HCT116 (cell line): ENCODE data around the gene HMCES. TPM values are rescaled to one million over a fixed set of nuclear protein-coding genes. Genes with fewer than 3 reads are reported as not detected.

Experiments used
- ATAC-seq: fragments of 200-7000 bp; cut with Tn5 transposase; 2 replicates; pipeline ENCODE4 v1.9.1; 2020; ENCODE audit warnings: mild to moderate bottlenecking, moderate library complexity
- BruUV-seq: library from RNA; stranded (reverse); fragments of 400-500 nt; replicated peaks from 2 replicates; lab custom pipeline; 2021; lab: Mats Ljungman, UMichigan
- CTCF ChIA-PET: fragments of 300-600 bp; sonication (Branson Sonifier 250); formaldehyde crosslinking; loops from one replicate; lab custom pipeline; 2021; ENCODE audit warnings: antibody characterized with exemption; lab: Charles Lee
- POLR2A ChIA-PET: fragments of 300-600, 350-600 bp; sonication (Branson Sonifier 250); formaldehyde crosslinking; loops from one replicate; lab custom pipeline; 2021; ENCODE audit warnings: antibody characterized with exemption; lab: Charles Lee
- RAD21 ChIA-PET, 2 experiments: fragments of 300-600 bp; sonication (Branson Sonifier 250); formaldehyde crosslinking; loops; one replicate each; lab custom pipeline; 2023; ENCODE audit warnings: low total read pairs in 2 of 2; ENCODE audit not compliant: uncharacterized antibody in 2 of 2, unreplicated experiment in 2 of 2, low non-redundant PET in 1 of 2; lab: Charles Lee
- DNase-seq: peaks from one replicate; pipeline ENCODE4 v3.0.0-alpha.2; 2010; ENCODE audit warnings: low read depth, low spot score
- H2AFZ ChIP-seq: fragments of 200-600 bp; shearing (Covaris generic), sonication (generic); 2 replicates; pipeline ENCODE4 v1.6.1; 2017; ENCODE audit warnings: low read depth, mixed run types, mixed read lengths, antibody characterized with exemption, low read length; ENCODE audit not compliant: poor library complexity, severe bottlenecking
- H3K27ac ChIP-seq: 2 replicates; pipeline ENCODE4 v1.5.1; 2012; ENCODE audit warnings: low read depth, low read length
- H3K27me3 ChIP-seq: fragments of 200-600 bp; sonication (generic); 2 replicates; pipeline ENCODE4 v1.6.1; 2016; ENCODE audit warnings: mixed run types, low read length, mixed read lengths; ENCODE audit not compliant: insufficient read depth
- H3K36me3 ChIP-seq, 2 experiments: fragments of 200-500 bp in 1 of 2; fragments of 200-600 bp in 1 of 2; sonication (Bioruptor generic) in 1 of 2; sonication (generic) in 1 of 2; 2 replicates each; pipeline versions ENCODE4 v1.5.1 to v1.6.1; 2014 to 2016; ENCODE audit warnings: low read length in 2 of 2, inconsistent platforms in 1 of 2, mixed read lengths in 1 of 2, mixed run types in 1 of 2; ENCODE audit not compliant: insufficient read depth in 2 of 2, control insufficient read depth in 1 of 2
- H3K4me1 ChIP-seq, 2 experiments: fragments of 200-600 bp in 1 of 2; sonication (generic) in 1 of 2; 2 replicates each; pipeline versions ENCODE4 v1.5.1 to v1.6.1; 2012 to 2017; ENCODE audit warnings: low read length in 2 of 2, inconsistent platforms in 1 of 2, mild to moderate bottlenecking in 1 of 2, mixed read lengths in 1 of 2, mixed run types in 1 of 2, moderate library complexity in 1 of 2; ENCODE audit not compliant: insufficient read depth in 2 of 2, control insufficient read depth in 1 of 2
- H3K4me2 ChIP-seq: fragments of 200-600 bp; sonication (generic); 2 replicates; pipeline ENCODE4 v1.6.1; 2017; ENCODE audit warnings: mixed run types, low read length, mixed read lengths
- H3K4me3 ChIP-seq, 2 experiments: fragments of 200-600 bp in 1 of 2; sonication (generic) in 1 of 2; replicated peaks in 1 of 2; 2 replicates each; pipeline ENCODE4 v1.5.1; 2011 to 2016; ENCODE audit warnings: low read length in 2 of 2, control low read depth in 1 of 2, low read depth in 1 of 2, mild to moderate bottlenecking in 1 of 2, mixed read lengths in 1 of 2, mixed run types in 1 of 2
- H3K79me2 ChIP-seq: fragments of 200-600 bp; sonication (generic); 2 replicates; pipeline ENCODE4 v1.6.1; 2017; ENCODE audit warnings: mild to moderate bottlenecking, mixed run types, low read length, moderate library complexity, mixed read lengths; ENCODE audit not compliant: insufficient read depth
- H3K9ac ChIP-seq: fragments of 200-600 bp; sonication (generic); 2 replicates; pipeline ENCODE4 v1.6.1; 2016; ENCODE audit warnings: low read length, mixed read lengths
- H3K9me2 ChIP-seq: fragments of 200-600 bp; sonication (generic), shearing (Covaris generic); 2 replicates; pipeline ENCODE4 v1.6.1; 2017; ENCODE audit warnings: mixed run types, mild to moderate bottlenecking, moderate library complexity; ENCODE audit not compliant: insufficient read depth
- H3K9me3 ChIP-seq, 2 experiments: fragments of 200-500 bp in 1 of 2; fragments of 200-600 bp in 1 of 2; sonication (Bioruptor generic) in 1 of 2; sonication (generic) in 1 of 2; 2 replicates each; pipeline ENCODE4 v1.6.1; 2014 to 2017; ENCODE audit warnings: low read length in 2 of 2, mixed read lengths in 2 of 2, inconsistent platforms in 1 of 2, low read depth in 1 of 2, mild to moderate bottlenecking in 1 of 2, mixed run types in 1 of 2, moderate library complexity in 1 of 2; ENCODE audit not compliant: control insufficient read depth in 1 of 2, insufficient read depth in 1 of 2
- H4K20me1 ChIP-seq: fragments of 200-600 bp; sonication (generic), shearing (Covaris generic); 2 replicates; pipeline ENCODE4 v1.6.1; 2017; ENCODE audit warnings: mixed run types, mild to moderate bottlenecking, moderate library complexity; ENCODE audit not compliant: insufficient read depth
- EGR1 ChIP-seq: IDR thresholded peaks from 2 replicates; pipeline ENCODE4 v1.6.1; 2012; ENCODE audit warnings: low read depth
- ELF1 ChIP-seq: IDR thresholded peaks from 2 replicates; pipeline ENCODE4 v1.6.1; 2012; ENCODE audit warnings: low read depth, borderline replicate concordance
- EZH2 ChIP-seq: fragments of 200-600 bp; sonication (generic); IDR thresholded peaks from 2 replicates; pipeline ENCODE4 v1.6.1; 2017; ENCODE audit warnings: antibody characterized with exemption, mixed run types
- MAX ChIP-seq: IDR thresholded peaks from 2 replicates; pipeline ENCODE4 v1.6.1; 2012
- POLR2A ChIP-seq: IDR thresholded peaks from 2 replicates; pipeline ENCODE4 v1.7.0; 2011; ENCODE audit warnings: borderline replicate concordance; ENCODE audit not compliant: insufficient read depth, insufficient read length; ENCODE audit errors: extremely low read depth
- REST ChIP-seq: IDR thresholded peaks from 2 replicates; pipeline ENCODE4 v1.6.1; 2012; ENCODE audit warnings: low read depth
- SP1 ChIP-seq: IDR thresholded peaks from 2 replicates; pipeline ENCODE4 v1.6.1; 2012; ENCODE audit warnings: low read depth
- SRF ChIP-seq: IDR thresholded peaks from 2 replicates; pipeline ENCODE4 v1.6.1; 2012; ENCODE audit warnings: low read depth
- ZBTB33 ChIP-seq: IDR thresholded peaks from 2 replicates; pipeline ENCODE4 v1.6.1; 2011; ENCODE audit warnings: mild to moderate bottlenecking, low read length, moderate library complexity; ENCODE audit not compliant: insufficient replicate concordance; ENCODE audit errors: extremely low read depth
- intact Hi-C: fragments of 100-400 bp; cut with micrococcal nuclease; formaldehyde crosslinking; loops from 2 replicates; pipeline ENCODE4 v1.10.0; 2022
- total RNA-seq: library from RNA; stranded (reverse); gene quantifications from one replicate; pipeline ENCODE4 v1.2.1, GENCODE V29; 2021; ENCODE audit not compliant: unreplicated experiment

Gene HMCES
- total RNA-seq, 1 experiment from 2014 or later = 78.9 TPM

- H3K27ac ChIP-seq = no peak overlapping the region
- BruUV-seq = no TSS peak
- ATAC-seq (no peak), DNase-seq (no peak)
- H3K9me2 ChIP-seq = no peaks in the 10 kb centered on the region
- H3K4me1 ChIP-seq = no peaks in the 10 kb centered on the region
- H3K36me3 ChIP-seq = peaks cover 38 to 59% of the 10 kb centered on the region in 2 experiments
- intact Hi-C loops = no loop called here
- no peak overlapping the region for H3K4me3 ChIP-seq
- no peaks in the 10 kb centered on the region for H3K79me2 ChIP-seq
- no peaks in the 10 kb centered on the region for H3K9me3 ChIP-seq
- no peak overlapping the region for H3K9ac ChIP-seq
- CTCF ChIA-PET = no interaction called here
- TF ChIP-seq REST = no peak
- no peak for TF ChIP-seq ELF1
- TF ChIP-seq SRF = no peak
- no peak for TF ChIP-seq SP1
- TF ChIP-seq ZBTB33 = no peak
- TF ChIP-seq EZH2 = no peak
- TF ChIP-seq POLR2A = no peak
- TF ChIP-seq MAX = no peak
- no peak for TF ChIP-seq EGR1
- H4K20me1 ChIP-seq = no peaks in the 10 kb centered on the region
- POLR2A ChIA-PET = interaction anchor here (1.7 kb wide), 1 partner anchor 13 kb away, joined by 6 read pairs; the partner anchor contains the start of gene COPG1
- no peak overlapping the region for H2AFZ ChIP-seq
- no peaks in the 10 kb centered on the region for H3K27me3 ChIP-seq
- no peak overlapping the region for H3K4me2 ChIP-seq
- RAD21 ChIA-PET = no interaction called here
Observed at GRCh38 chr3:129261894-129262293, 16.8 kb upstream of the HMCES start.
